HFFc6 (cell line): Measurements from ENCODE around the gene XAGE1B. TPM values are rescaled to one million over a fixed set of nuclear protein-coding genes. Genes with fewer than 3 reads are reported as not detected.
"Not testable (repeated sequence)": the region's sequence is repeated elsewhere in the genome, so short reads cannot be mapped to it uniquely, and the experiment has no call there.

Experiments
- DNase-seq: peaks from one replicate; pipeline ENCODE4 v3.0.0-alpha.2; 2018
- H3K27ac Mint-ChIP-seq: 2 replicates; pipeline ENCODE4 v1.8.0; 2020; ENCODE audit warnings: mild to moderate bottlenecking, mixed read lengths
- H3K27me3 Mint-ChIP-seq: 2 replicates; pipeline ENCODE4 v1.8.0; 2021; ENCODE audit warnings: mild to moderate bottlenecking, moderate library complexity, mixed read lengths; ENCODE audit not compliant: insufficient read depth
- H3K36me3 Mint-ChIP-seq: 2 replicates; pipeline ENCODE4 v1.8.0; 2021; ENCODE audit warnings: low read depth, mixed read lengths
- H3K4me1 Mint-ChIP-seq: 2 replicates; pipeline ENCODE4 v1.8.0; 2020; ENCODE audit warnings: low read depth, mixed read lengths
- H3K4me3 Mint-ChIP-seq: 2 replicates; pipeline ENCODE4 v1.8.0; 2020; ENCODE audit warnings: mild to moderate bottlenecking, moderate library complexity, mixed read lengths
- H3K9me3 Mint-ChIP-seq: 2 replicates; pipeline ENCODE4 v1.8.0; 2020; ENCODE audit warnings: mild to moderate bottlenecking, mixed read lengths
- total RNA-seq, 6 experiments: library from RNA; stranded (reverse); fragmentation: NEBNext Ultra II Directional; extraction: Animal tissue kit (Norgen Biotek cat#: 25700); gene quantifications; 2 replicates in 1 of 6; 3 replicates in 5 of 6; pipeline ENCODE4 v1.2.3, GENCODE V29; 2021
- TF ChIP-seq, protein P1 (sequence below): fragments of 200-600 bp; sonication (generic); IDR thresholded peaks from 2 replicates; pipeline ENCODE4 v1.5.0; 2021; ENCODE audit warnings: antibody characterized with exemption, mild to moderate bottlenecking

Gene XAGE1B
- total RNA-seq, 6 experiments from 2014 or later, result not detected

DNA sequence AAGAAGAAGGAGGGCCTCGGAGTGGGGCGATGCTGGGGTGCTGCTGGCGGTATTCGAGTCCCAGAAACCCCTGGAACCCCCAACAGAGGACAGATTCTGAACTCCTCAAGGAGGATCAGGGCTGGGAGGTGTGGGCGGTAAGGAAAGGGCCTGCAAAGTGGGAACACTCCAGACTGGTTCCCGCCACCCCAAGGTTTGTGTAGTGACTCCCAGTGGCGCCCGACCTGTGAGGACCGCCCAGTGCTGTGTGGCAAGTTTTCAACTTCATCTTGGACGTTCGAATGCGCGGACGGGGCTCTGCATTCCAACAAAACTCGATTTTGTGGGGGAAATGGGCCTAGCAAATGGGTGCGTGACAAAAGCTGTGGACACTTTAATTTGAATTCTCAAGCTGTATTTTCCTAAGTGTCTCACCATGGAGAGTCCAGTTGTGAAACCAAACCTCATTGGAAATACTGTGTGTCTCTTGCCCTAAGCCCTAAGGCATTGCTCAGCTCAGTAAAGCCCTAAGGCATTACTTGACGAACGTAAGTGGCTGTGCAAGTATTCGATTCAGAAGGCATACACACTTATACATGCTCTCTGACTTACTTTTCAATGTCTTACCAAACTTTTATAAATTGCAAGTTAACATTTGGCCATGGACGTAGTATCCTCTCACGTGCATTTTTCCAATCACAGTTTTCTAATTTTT is 27.4 kb upstream of the XAGE1B start:
- no peaks in the 10 kb centered on the region for H3K9me3 Mint-ChIP-seq
- H3K4me1 Mint-ChIP-seq, result no peaks in the 10 kb centered on the region
- H3K27ac Mint-ChIP-seq, result no peak overlapping the region
- TF ChIP-seq, protein P1, sequence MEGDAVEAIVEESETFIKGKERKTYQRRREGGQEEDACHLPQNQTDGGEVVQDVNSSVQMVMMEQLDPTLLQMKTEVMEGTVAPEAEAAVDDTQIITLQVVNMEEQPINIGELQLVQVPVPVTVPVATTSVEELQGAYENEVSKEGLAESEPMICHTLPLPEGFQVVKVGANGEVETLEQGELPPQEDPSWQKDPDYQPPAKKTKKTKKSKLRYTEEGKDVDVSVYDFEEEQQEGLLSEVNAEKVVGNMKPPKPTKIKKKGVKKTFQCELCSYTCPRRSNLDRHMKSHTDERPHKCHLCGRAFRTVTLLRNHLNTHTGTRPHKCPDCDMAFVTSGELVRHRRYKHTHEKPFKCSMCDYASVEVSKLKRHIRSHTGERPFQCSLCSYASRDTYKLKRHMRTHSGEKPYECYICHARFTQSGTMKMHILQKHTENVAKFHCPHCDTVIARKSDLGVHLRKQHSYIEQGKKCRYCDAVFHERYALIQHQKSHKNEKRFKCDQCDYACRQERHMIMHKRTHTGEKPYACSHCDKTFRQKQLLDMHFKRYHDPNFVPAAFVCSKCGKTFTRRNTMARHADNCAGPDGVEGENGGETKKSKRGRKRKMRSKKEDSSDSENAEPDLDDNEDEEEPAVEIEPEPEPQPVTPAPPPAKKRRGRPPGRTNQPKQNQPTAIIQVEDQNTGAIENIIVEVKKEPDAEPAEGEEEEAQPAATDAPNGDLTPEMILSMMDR, result no peak
- no peak overlapping the region for H3K4me3 Mint-ChIP-seq
- no peaks in the 10 kb centered on the region for H3K36me3 Mint-ChIP-seq
- no peak for DNase-seq
- peaks cover 4% of the 10 kb centered on the region for H3K27me3 Mint-ChIP-seq

DNA sequence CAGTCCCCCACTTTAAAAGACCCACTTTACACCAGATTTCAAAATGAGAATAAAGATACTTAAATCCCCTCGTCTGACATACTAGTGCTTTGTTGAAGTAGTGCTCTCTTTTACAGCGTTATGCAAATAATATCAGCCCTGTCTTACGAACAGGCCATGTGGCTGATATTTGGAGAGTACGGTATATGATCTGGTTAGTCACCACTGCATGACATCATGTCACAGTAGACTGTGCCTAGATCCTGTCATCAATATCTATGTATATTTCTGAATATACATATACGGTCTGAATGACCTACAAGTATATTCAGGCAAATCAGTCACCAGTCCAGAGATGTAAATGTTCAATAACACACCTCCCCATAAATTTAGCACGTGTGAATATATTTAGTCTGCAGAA is 25.4 kb upstream of the XAGE1B start:
- Mint-ChIP-seq H3K27me3 (peaks cover 1% of the 10 kb centered on the region), H3K9me3 (no peaks in the 10 kb centered on the region), H3K4me1 (no peaks in the 10 kb centered on the region), H3K4me3 (no peak overlapping the region), H3K36me3 (no peaks in the 10 kb centered on the region), H3K27ac (no peak overlapping the region)
- no peak for DNase-seq
- TF ChIP-seq, protein P1, result no peak

GRCh38 chrX:52541051-52541450 is 24.2 kb upstream of the XAGE1B start:
- not testable (repeated sequence) for H3K27me3 Mint-ChIP-seq, DNase-seq, H3K4me1 Mint-ChIP-seq, H3K27ac Mint-ChIP-seq, H3K4me3 Mint-ChIP-seq, H3K9me3 Mint-ChIP-seq, H3K36me3 Mint-ChIP-seq

DNA sequence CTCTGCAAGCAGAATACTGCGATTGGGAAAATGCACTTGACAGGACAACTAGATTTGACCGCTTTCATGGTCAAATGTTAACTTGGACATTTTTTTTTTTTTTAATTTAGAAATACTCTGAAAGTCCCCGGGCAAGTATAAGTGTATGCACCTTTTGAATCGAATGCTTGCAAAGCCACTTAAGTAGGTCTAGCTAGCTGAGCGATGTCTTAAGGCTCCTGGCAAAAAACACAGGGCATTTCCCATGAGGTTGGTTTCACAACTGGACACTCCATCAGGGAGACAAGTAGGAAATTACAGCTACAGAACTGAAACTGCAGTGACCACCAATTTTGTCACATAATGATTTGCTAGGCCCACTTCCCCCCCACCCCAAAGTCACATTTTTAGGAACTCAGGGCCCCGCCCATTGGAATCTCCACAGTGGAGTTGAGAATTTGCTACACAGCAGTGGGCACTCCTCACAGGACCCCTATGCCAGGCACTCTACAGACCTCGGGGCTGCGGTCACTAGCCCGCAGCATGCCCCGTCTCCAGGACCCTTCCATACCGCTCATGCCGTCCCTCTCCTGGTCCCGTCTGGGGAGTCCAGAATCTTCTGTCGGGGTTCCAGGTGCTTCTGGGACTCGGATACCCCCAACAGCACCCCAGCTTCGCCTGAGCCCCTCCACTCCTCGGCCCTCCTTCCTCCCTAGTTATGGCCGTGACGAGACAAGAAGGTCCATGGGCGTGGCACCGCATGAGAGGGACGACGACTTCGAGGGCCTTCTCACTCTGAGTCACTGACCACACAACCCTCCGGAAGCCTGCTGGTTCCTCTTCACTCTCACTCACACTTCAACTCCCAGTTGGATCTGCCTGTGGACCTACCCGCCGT is 515 bp downstream of the XAGE1B start:
- H3K27ac Mint-ChIP-seq, H3K36me3 Mint-ChIP-seq, H3K4me3 Mint-ChIP-seq, DNase-seq, H3K9me3 Mint-ChIP-seq, H3K27me3 Mint-ChIP-seq, H3K4me1 Mint-ChIP-seq: not testable (repeated sequence)

GRCh38 chrX:52511126-52511525 is 5.7 kb downstream of the XAGE1B start:
- not testable (repeated sequence) for H3K36me3 Mint-ChIP-seq, H3K9me3 Mint-ChIP-seq

DNA sequence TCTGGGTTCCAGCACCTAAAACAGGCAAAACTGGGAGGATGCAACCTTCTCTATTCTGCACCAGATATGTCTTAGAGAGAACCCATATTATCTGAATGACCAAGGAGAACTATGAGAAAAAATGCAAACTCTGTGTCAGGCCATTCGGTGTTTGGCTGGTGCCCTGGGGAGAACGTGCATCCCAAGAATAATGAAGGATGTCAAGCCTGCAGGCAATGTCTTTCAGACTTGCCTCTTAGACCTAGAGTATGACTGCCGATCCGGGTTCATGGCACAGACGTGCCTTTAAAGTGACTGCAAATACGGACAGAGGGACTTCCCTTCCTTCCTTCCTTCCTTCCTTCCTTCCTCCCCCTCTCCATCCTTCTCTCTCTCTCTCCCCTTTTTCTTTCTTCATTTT is 6.9 kb downstream of the XAGE1B start:
- Mint-ChIP-seq H3K9me3 (no peaks in the 10 kb centered on the region), H3K27me3 (peaks cover 7% of the 10 kb centered on the region), H3K4me3 (no peak overlapping the region), H3K36me3 (no peaks in the 10 kb centered on the region), H3K4me1 (no peaks in the 10 kb centered on the region), H3K27ac (no peak overlapping the region)
- DNase-seq, result no peak
- TF ChIP-seq, protein P1, result no peak

More at GRCh38 chrX:52511126-52511525, 5.7 kb downstream of the XAGE1B start:
- not testable (repeated sequence) for H3K4me1 Mint-ChIP-seq, DNase-seq, H3K27ac Mint-ChIP-seq, H3K27me3 Mint-ChIP-seq, H3K4me3 Mint-ChIP-seq

DNA sequence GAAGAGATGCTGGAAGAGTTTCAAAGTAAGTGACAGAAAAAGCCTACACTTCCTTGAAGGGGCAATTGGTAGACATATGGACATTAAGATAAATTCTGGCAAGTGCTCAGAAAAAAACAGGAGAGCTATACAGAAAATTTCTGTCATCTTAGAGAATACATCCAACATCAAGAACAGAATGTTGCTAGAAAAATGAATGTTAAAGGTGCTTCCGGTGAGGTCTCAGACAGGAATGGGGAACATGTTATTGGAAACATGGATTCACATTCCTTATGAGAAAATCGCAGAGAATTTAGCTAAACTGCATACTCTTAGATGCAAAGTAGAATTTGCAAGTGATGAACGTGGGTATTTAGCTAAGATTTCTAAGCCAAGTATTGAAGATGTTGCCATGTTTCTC is 9.5 kb downstream of the XAGE1B start:
- TF ChIP-seq, protein P1, result no peak
- Mint-ChIP-seq H3K9me3 (no peaks in the 10 kb centered on the region), H3K27ac (no peak overlapping the region), H3K4me1 (no peaks in the 10 kb centered on the region), H3K4me3 (no peak overlapping the region), H3K27me3 (peaks cover 7% of the 10 kb centered on the region), H3K36me3 (no peaks in the 10 kb centered on the region)
- no peak for DNase-seq
